Lung (tissue), 12 donors: ENCODE data around the gene PRM3. TPM values are rescaled to one million over a fixed set of nuclear protein-coding genes. Genes with fewer than 3 reads are reported as not detected.

Experiments
- ATAC-seq: fragments of 200-7000 bp; cut with Tn5 transposase; one replicate; pipeline ENCODE4 v1.9.1; 2020; ENCODE audit warnings: moderate number of reproducible peaks; ENCODE audit not compliant: insufficient read depth, low FRiP score
- DNase-seq, 3 donors: peaks; one replicate each; pipeline ENCODE4 v3.0.0-alpha.2; 2013 to 2017
- H3K27ac ChIP-seq, 2 donors: one replicate each; pipeline ENCODE4 v1.5.1; 2013; ENCODE audit warnings: mild to moderate bottlenecking in 2 of 2, moderate library complexity in 2 of 2, control low read depth in 1 of 2, inconsistent platforms in 1 of 2, low read depth in 1 of 2, low read length in 1 of 2
- H3K27me3 ChIP-seq, 3 donors: one replicate each; pipeline ENCODE4 v1.5.1; 2013; ENCODE audit warnings: low read length in 2 of 3; ENCODE audit not compliant: control insufficient read depth in 3 of 3, insufficient read depth in 3 of 3
- H3K36me3 ChIP-seq, 4 donors: one replicate each; pipeline ENCODE4 v1.5.1; 2013; ENCODE audit warnings: low read length in 4 of 4, mild to moderate bottlenecking in 1 of 4, moderate library complexity in 1 of 4; ENCODE audit not compliant: control insufficient read depth in 4 of 4, insufficient read depth in 4 of 4
- H3K4me1 ChIP-seq, 5 donors: one replicate each; pipeline ENCODE4 v1.5.1; 2013; ENCODE audit warnings: low read length in 5 of 5, mild to moderate bottlenecking in 2 of 5, moderate library complexity in 1 of 5; ENCODE audit not compliant: control insufficient read depth in 5 of 5, insufficient read depth in 5 of 5
- H3K4me3 ChIP-seq: one replicate; pipeline ENCODE4 v1.5.1; 2013; ENCODE audit warnings: mild to moderate bottlenecking, control low read depth, moderate library complexity
- H3K9ac ChIP-seq, 2 donors: one replicate each; pipeline ENCODE4 v1.5.1; 2013; ENCODE audit warnings: low read length in 2 of 2, control low read depth in 1 of 2; ENCODE audit not compliant: insufficient read depth in 1 of 2
- H3K9me3 ChIP-seq, 4 donors: one replicate each; pipeline ENCODE4 v1.5.1; 2013; ENCODE audit warnings: low read length in 3 of 4, mild to moderate bottlenecking in 1 of 4, moderate library complexity in 1 of 4; ENCODE audit not compliant: control insufficient read depth in 4 of 4, insufficient read depth in 3 of 4
- CTCF ChIP-seq: IDR thresholded peaks from 2 replicates; pipeline ENCODE4 v1.5.1; 2012; ENCODE audit warnings: mild to moderate bottlenecking; ENCODE audit errors: control extremely low read depth, extremely low read depth
- WGBS, 2 donors: extraction: QIAGEN DNeasy Blood & Tissue Kit; methylation state at CpG; one replicate each; pipeline ENCODE4 v1.1.7; 2013; 5-methylcytosine and 5-hydroxymethylcytosine counted together
- polyA plus RNA-seq, 2 donors: library from polyadenylated mRNA; stranded (reverse); fragments of 200-250 nt; gene quantifications; one replicate each; pipeline ENCODE4 v1.2.1, GENCODE V29; 2013
- total RNA-seq, 2 donors: library from RNA; depleted of rRNA in 1 of 2; stranded (reverse); fragments of >200 nt in 1 of 2; gene quantifications; one replicate each; pipeline ENCODE4 v1.2.1, GENCODE V29; 2014 to 2021
- donor health status: control.
- donor health status: control.
- donor health status: Bipolar disorder and iron deficiency.
- donor health status: healthy.
- donor health status: DM: yes; HTN: yes; CAD: no.

PRM3 gene
- total and polyA plus RNA-seq, 4 donors, result not detected

- no peak overlapping the region for H3K4me3 ChIP-seq
- no peak overlapping the region for H3K9ac ChIP-seq
- peaks cover 0 to 36% (median 10%) of the 10 kb centered on the region in 4 donors for H3K36me3 ChIP-seq
- DNase-seq, result no peak
- H3K27ac ChIP-seq, result no peak overlapping the region
- peaks cover 0 to 28% (median 4%) of the 10 kb centered on the region in 5 donors for H3K4me1 ChIP-seq
- no peaks in the 10 kb centered on the region for H3K27me3 ChIP-seq
- no peak for ATAC-seq
- H3K9me3 ChIP-seq, result no peaks in the 10 kb centered on the region
- WGBS, 2 donors, result 96 to 97% methylated on average over 10 of the region's 10 CpGs
- TF ChIP-seq CTCF, result no peak
These were observed 22.5 kb downstream of the PRM3 start for GRCh38 chr16:11250786-11251524.

GRCh38 chr16:11250091-11250785, 23.2 kb downstream of the PRM3 start:
- ATAC-seq, result no peak
- no peak overlapping the region for H3K4me3 ChIP-seq
- no peak for TF ChIP-seq CTCF
- no peak overlapping the region for H3K9ac ChIP-seq
- no peaks in the 10 kb centered on the region for H3K9me3 ChIP-seq
- 75 to 83% methylated on average over 16 of the region's 16 CpGs for whole genome bisulfite sequencing, 2 donors
- peak in 2 of 3 donors; percentile 33 to 38 for DNase-seq
- no peak overlapping the region for H3K27ac ChIP-seq
- H3K27me3 ChIP-seq, result no peaks in the 10 kb centered on the region
- peaks cover 0 to 28% (median 4%) of the 10 kb centered on the region in 5 donors for H3K4me1 ChIP-seq
- H3K36me3 ChIP-seq, result peaks cover 0 to 33% (median 10%) of the 10 kb centered on the region in 4 donors

GRCh38 chr16:11249233-11250061, 24.0 kb downstream of the PRM3 start:
- Histone ChIP-seq H3K27ac (no peak overlapping the region), H3K4me3 (no peak overlapping the region), H3K27me3 (no peaks in the 10 kb centered on the region), H3K36me3 (peaks cover 0 to 25% (median 10%) of the 10 kb centered on the region in 4 donors), H3K9me3 (no peaks in the 10 kb centered on the region), H3K4me1 (peaks cover 0 to 26% (median 4%) of the 10 kb centered on the region in 5 donors), H3K9ac (no peak overlapping the region)
- 94 to 95% methylated on average over 63 of the region's 63 CpGs for WGBS, 2 donors
- DNase-seq, result peak in 1 of 3 donors; percentile 16
- no peak for TF ChIP-seq CTCF
- no peak for ATAC-seq
